ENCODE results near the gene OLA1. TPM values are rescaled to one million over a fixed set of nuclear protein-coding genes. Genes with fewer than 3 reads are reported as not detected.

OLA1 gene
- total RNA-seq, 2 donors from 2014 or later, result 43.8 to 56.7 TPM

GRCh38 chr2:174062934-174063333 is 185.4 kb downstream of the OLA1 start:
- Histone ChIP-seq H3K27me3 (no peaks in the 10 kb centered on the region), H3K9me3 (no peaks in the 10 kb centered on the region), H3K36me3 (no peaks in the 10 kb centered on the region), H3K27ac (peak overlapping the region in 1 of 2 donors; percentile 66), H3K4me3 (no peak overlapping the region), H3K4me1 (no peaks in the 10 kb centered on the region)
- no peak for DNase-seq (ENCODE audit: low spot score)
- no peak for TF ChIP-seq CTCF (IDR thresholded peaks at IDR 0.05)

GRCh38 chr2:174059884-174060244 is 188.5 kb downstream of the OLA1 start:
- H3K27ac ChIP-seq, result no peak overlapping the region
- H3K4me1 ChIP-seq, result no peaks in the 10 kb centered on the region
- no peak for DNase-seq (ENCODE audit: low spot score)
- H3K9me3 ChIP-seq, result no peaks in the 10 kb centered on the region
- no peaks in the 10 kb centered on the region for H3K36me3 ChIP-seq
- TF ChIP-seq CTCF (IDR thresholded peaks at IDR 0.05), result no peak
- no peaks in the 10 kb centered on the region for H3K27me3 ChIP-seq
- H3K4me3 ChIP-seq, result no peak overlapping the region

- H3K4me1 ChIP-seq, result peaks cover 0 to 5% of the 10 kb centered on the region in 2 donors
- H3K9me3 ChIP-seq, result no peaks in the 10 kb centered on the region
- no peak overlapping the region for H3K4me3 ChIP-seq
- no peak overlapping the region for H3K27ac ChIP-seq
- no peaks in the 10 kb centered on the region for H3K27me3 ChIP-seq
- DNase-seq (ENCODE audit: low spot score), result no peak
- H3K36me3 ChIP-seq, result no peaks in the 10 kb centered on the region
- TF ChIP-seq CTCF (IDR thresholded peaks at IDR 0.05), result no peak
These were observed 189.0 kb downstream of the OLA1 start for GRCh38 chr2:174059178-174059883.

- no peaks in the 10 kb centered on the region for H3K36me3 ChIP-seq
- H3K4me3 ChIP-seq, result no peak overlapping the region
- peaks cover 0 to 14% of the 10 kb centered on the region in 2 donors for H3K4me1 ChIP-seq
- H3K9me3 ChIP-seq, result no peaks in the 10 kb centered on the region
- DNase-seq (ENCODE audit: low spot score), result no peak
- H3K27ac ChIP-seq, result no peak overlapping the region
- TF ChIP-seq CTCF (IDR thresholded peaks at IDR 0.05), result no peak
- no peaks in the 10 kb centered on the region for H3K27me3 ChIP-seq
These were observed 189.9 kb downstream of the OLA1 start for GRCh38 chr2:174058456-174058855.

- no peaks in the 10 kb centered on the region for H3K36me3 ChIP-seq
- H3K27me3 ChIP-seq, result no peaks in the 10 kb centered on the region
- H3K4me3 ChIP-seq, result no peak overlapping the region
- H3K9me3 ChIP-seq, result no peaks in the 10 kb centered on the region
- no peak overlapping the region for H3K27ac ChIP-seq
- DNase-seq (ENCODE audit: low spot score), result no peak
- no peak for TF ChIP-seq CTCF (IDR thresholded peaks at IDR 0.05)
- peaks cover 0 to 15% of the 10 kb centered on the region in 2 donors for H3K4me1 ChIP-seq
These were observed 190.3 kb downstream of the OLA1 start for GRCh38 chr2:174058026-174058425.

GRCh38 chr2:174054926-174055325 is 193.4 kb downstream of the OLA1 start:
- no peaks in the 10 kb centered on the region for H3K27me3 ChIP-seq
- H3K27ac ChIP-seq, result no peak overlapping the region
- no peaks in the 10 kb centered on the region for H3K36me3 ChIP-seq
- no peak for TF ChIP-seq CTCF (IDR thresholded peaks at IDR 0.05)
- no peak overlapping the region for H3K4me3 ChIP-seq
- peaks cover 0 to 21% of the 10 kb centered on the region in 2 donors for H3K4me1 ChIP-seq
- no peak for DNase-seq (ENCODE audit: low spot score)
- no peaks in the 10 kb centered on the region for H3K9me3 ChIP-seq

Measured in right atrium auricular region (tissue), 2 donors.